CD4-positive, alpha-beta T cell (primary cell): ENCODE measurements around the gene LEPROT. TPM values are rescaled to one million over a fixed set of nuclear protein-coding genes. Genes with fewer than 3 reads are reported as not detected.
"Not testable (repeated sequence)": the region's sequence is repeated elsewhere in the genome, so short reads cannot be mapped to it uniquely, and the experiment has no call there.

Experiments used
- ATAC-seq: fragments of 200-7000 bp; cut with Tn5 transposase; one replicate; pipeline ENCODE4 v1.10.0; 2022; ENCODE audit warnings: mild to moderate bottlenecking; ENCODE audit not compliant: poor library complexity
- CTCF ChIA-PET: fragments of 350-600 bp; sonication (Branson Sonifier 250); formaldehyde crosslinking; loops from one replicate; lab custom pipeline; 2021; ENCODE audit warnings: antibody characterized with exemption, inconsistent platforms; lab: Charles Lee
- POLR2A ChIA-PET: fragments of 350-600 bp; sonication (Branson Sonifier 250); formaldehyde crosslinking; loops from one replicate; lab custom pipeline; 2021; ENCODE audit warnings: antibody characterized with exemption, inconsistent platforms; lab: Charles Lee
- DNase-seq, 14 experiments: peaks; one replicate each; pipeline ENCODE4 v3.0.0-alpha.2; 2013 to 2020; ENCODE audit warnings: mixed read lengths in 2 of 14
- H3K27ac ChIP-seq, 2 donors: one replicate each; pipeline versions ENCODE4 v1.5.1 to v1.7.0; 2013; ENCODE audit warnings: low read length in 2 of 2, low read depth in 1 of 2, mild to moderate bottlenecking in 1 of 2
- H3K27me3 ChIP-seq, 2 experiments: 1 replicate in 1 of 2; 2 replicates in 1 of 2; pipeline versions ENCODE4 v1.6.1 to v1.7.0; 2013; ENCODE audit warnings: low read length in 2 of 2, control low read depth in 1 of 2, mild to moderate bottlenecking in 1 of 2, moderate library complexity in 1 of 2; ENCODE audit not compliant: insufficient read depth in 2 of 2, control insufficient read depth in 1 of 2
- H3K36me3 ChIP-seq: one replicate; pipeline ENCODE4 v1.6.1; 2013; ENCODE audit warnings: low read length, control low read depth; ENCODE audit not compliant: insufficient read depth
- H3K4me1 ChIP-seq: one replicate; pipeline ENCODE4 v1.6.1; 2013; ENCODE audit warnings: low read length, control low read depth; ENCODE audit not compliant: insufficient read depth
- H3K4me3 ChIP-seq: one replicate; pipeline ENCODE4 v1.5.1; 2013; ENCODE audit warnings: mild to moderate bottlenecking, low read length, moderate library complexity
- H3K9me3 ChIP-seq, 2 experiments: 1 replicate in 1 of 2; 2 replicates in 1 of 2; pipeline versions ENCODE4 v1.6.1 to v1.7.0; 2013; ENCODE audit warnings: low read length in 2 of 2, mild to moderate bottlenecking in 2 of 2, control low read depth in 1 of 2, moderate library complexity in 1 of 2; ENCODE audit not compliant: control insufficient read depth in 1 of 2, insufficient read depth in 1 of 2
- H3K27ac Mint-ChIP-seq: one replicate; pipeline ENCODE4 v1.8.0; 2020; ENCODE audit warnings: mixed read lengths
- H3K27me3 Mint-ChIP-seq: one replicate; pipeline ENCODE4 v1.8.0; 2021; ENCODE audit warnings: mixed read lengths
- H3K36me3 Mint-ChIP-seq: one replicate; pipeline ENCODE4 v1.8.0; 2021; ENCODE audit warnings: low read depth, mixed read lengths
- H3K4me1 Mint-ChIP-seq: one replicate; pipeline ENCODE4 v1.8.0; 2021; ENCODE audit warnings: low read depth, mixed read lengths
- H3K4me3 Mint-ChIP-seq: one replicate; pipeline ENCODE4 v1.8.0; 2020; ENCODE audit warnings: mild to moderate bottlenecking, mixed read lengths
- H3K9me3 Mint-ChIP-seq: one replicate; pipeline ENCODE4 v1.8.0; 2020; ENCODE audit warnings: mixed read lengths
- intact Hi-C, 2 experiments: fragments of 100-400 bp; cut with DNase I in 1 of 2; cut with micrococcal nuclease in 1 of 2; formaldehyde crosslinking; loops; one replicate each; pipeline versions ENCODE4 v1.15.1 to v1.9.0; 2023 to 2025; cut with DNase I, micrococcal nuclease
- total RNA-seq, 174 experiments: library from RNA in 2 of 174; stranded (reverse) in 2 of 174; gene quantifications; one replicate each; pipeline ENCODE4 v1.2.3 and lab custom pipeline; 2021 to 2026
- TF ChIP-seq, protein P1 (sequence below): fragments of 200-600 bp; IDR thresholded peaks from one replicate; pipeline ENCODE4 v1.8.0; 2022; ENCODE audit warnings: antibody characterized with exemption, mild to moderate bottlenecking

The LEPROT gene
- total RNA-seq, 2 experiments from 2014 or later = 20.2 to 23.9 TPM

GRCh38 chr1:65449214-65449823 is 28.9 kb downstream of the LEPROT start:
- DNase-seq (no peak), ATAC-seq (no peak)
- Mint-ChIP-seq H3K4me1 (no peaks in the 10 kb centered on the region), H3K9me3 (no peaks in the 10 kb centered on the region), H3K27me3 (no peaks in the 10 kb centered on the region), H3K27ac (no peak overlapping the region), H3K4me3 (no peak overlapping the region), H3K36me3 (no peaks in the 10 kb centered on the region)
- no peaks in the 10 kb centered on the region for H3K4me1 ChIP-seq
- no peaks in the 10 kb centered on the region for H3K9me3 ChIP-seq
- no peaks in the 10 kb centered on the region for H3K27me3 ChIP-seq
- POLR2A ChIA-PET = no interaction called here
- no peak overlapping the region for H3K27ac ChIP-seq
- CTCF ChIA-PET = no interaction called here
- no peak overlapping the region for H3K4me3 ChIP-seq
- H3K36me3 ChIP-seq = no peaks in the 10 kb centered on the region
- TF ChIP-seq, protein P1, sequence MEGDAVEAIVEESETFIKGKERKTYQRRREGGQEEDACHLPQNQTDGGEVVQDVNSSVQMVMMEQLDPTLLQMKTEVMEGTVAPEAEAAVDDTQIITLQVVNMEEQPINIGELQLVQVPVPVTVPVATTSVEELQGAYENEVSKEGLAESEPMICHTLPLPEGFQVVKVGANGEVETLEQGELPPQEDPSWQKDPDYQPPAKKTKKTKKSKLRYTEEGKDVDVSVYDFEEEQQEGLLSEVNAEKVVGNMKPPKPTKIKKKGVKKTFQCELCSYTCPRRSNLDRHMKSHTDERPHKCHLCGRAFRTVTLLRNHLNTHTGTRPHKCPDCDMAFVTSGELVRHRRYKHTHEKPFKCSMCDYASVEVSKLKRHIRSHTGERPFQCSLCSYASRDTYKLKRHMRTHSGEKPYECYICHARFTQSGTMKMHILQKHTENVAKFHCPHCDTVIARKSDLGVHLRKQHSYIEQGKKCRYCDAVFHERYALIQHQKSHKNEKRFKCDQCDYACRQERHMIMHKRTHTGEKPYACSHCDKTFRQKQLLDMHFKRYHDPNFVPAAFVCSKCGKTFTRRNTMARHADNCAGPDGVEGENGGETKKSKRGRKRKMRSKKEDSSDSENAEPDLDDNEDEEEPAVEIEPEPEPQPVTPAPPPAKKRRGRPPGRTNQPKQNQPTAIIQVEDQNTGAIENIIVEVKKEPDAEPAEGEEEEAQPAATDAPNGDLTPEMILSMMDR = no peak
- intact Hi-C loops = no loop called here

- H3K27ac Mint-ChIP-seq, H3K4me1 ChIP-seq, CTCF ChIA-PET, H3K27me3 Mint-ChIP-seq, ATAC-seq, H3K27ac ChIP-seq, H3K4me3 ChIP-seq, DNase-seq, H3K27me3 ChIP-seq, intact Hi-C loops, H3K4me3 Mint-ChIP-seq, H3K36me3 ChIP-seq, POLR2A ChIA-PET, H3K9me3 Mint-ChIP-seq, H3K9me3 ChIP-seq: not testable (repeated sequence)
- peaks cover 31% of the 10 kb centered on the region for H3K4me1 Mint-ChIP-seq
- peaks cover 10% of the 10 kb centered on the region for H3K36me3 Mint-ChIP-seq
Observed at GRCh38 chr1:65455678-65456077, 35.2 kb downstream of the LEPROT start.

- ChIA-PET CTCF (no interaction called here), POLR2A (no interaction called here)
- H3K36me3 Mint-ChIP-seq = peaks cover 10% of the 10 kb centered on the region
- intact Hi-C loops = no loop called here
- DNase-seq (no peak), ATAC-seq (no peak)
- H3K4me3 ChIP-seq = no peak overlapping the region
- peaks cover 4% of the 10 kb centered on the region for H3K9me3 Mint-ChIP-seq
- peaks cover 31% of the 10 kb centered on the region for H3K4me1 Mint-ChIP-seq
- H3K4me1 ChIP-seq = no peaks in the 10 kb centered on the region
- no peaks in the 10 kb centered on the region for H3K27me3 Mint-ChIP-seq
- H3K4me3 Mint-ChIP-seq = no peak overlapping the region
- no peaks in the 10 kb centered on the region for H3K9me3 ChIP-seq
- H3K36me3 ChIP-seq = no peaks in the 10 kb centered on the region
- H3K27ac Mint-ChIP-seq = no peak overlapping the region
- no peak overlapping the region for H3K27ac ChIP-seq
- H3K27me3 ChIP-seq = no peaks in the 10 kb centered on the region
- TF ChIP-seq, protein P1 = no peak
Observed at GRCh38 chr1:65456481-65456880, 36.0 kb downstream of the LEPROT start.

DNA sequence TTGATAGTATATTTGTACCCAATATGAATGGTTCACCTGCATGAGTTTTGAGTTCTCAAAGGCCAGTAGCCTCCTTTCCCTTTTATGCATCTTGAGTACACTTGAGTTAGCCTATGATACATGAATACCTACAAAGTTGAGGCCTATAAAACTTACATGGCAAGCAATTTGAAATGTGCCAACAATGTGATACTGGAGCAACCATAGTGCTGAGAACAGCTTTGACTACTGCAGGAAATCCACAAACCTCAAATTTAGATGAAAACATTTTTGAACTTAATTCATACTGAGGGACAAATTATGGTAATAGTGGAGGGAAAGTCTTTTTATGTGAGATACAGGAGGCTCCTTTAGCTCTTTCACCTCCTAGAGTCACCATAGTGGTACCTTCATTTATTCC is 37.4 kb downstream of the LEPROT start:
- Histone ChIP-seq H3K4me3 (no peak overlapping the region), H3K27ac (no peak overlapping the region), H3K36me3 (no peaks in the 10 kb centered on the region), H3K9me3 (no peaks in the 10 kb centered on the region), H3K4me1 (no peaks in the 10 kb centered on the region), H3K27me3 (no peaks in the 10 kb centered on the region)
- CTCF ChIA-PET = no interaction called here
- Mint-ChIP-seq H3K27me3 (no peaks in the 10 kb centered on the region), H3K4me1 (peaks cover 31% of the 10 kb centered on the region), H3K4me3 (no peak overlapping the region), H3K36me3 (peaks cover 10% of the 10 kb centered on the region), H3K9me3 (peaks cover 4% of the 10 kb centered on the region), H3K27ac (no peak overlapping the region)
- ATAC-seq (no peak), DNase-seq (peak in 1 of 14 experiments; percentile 6)
- POLR2A ChIA-PET = interaction anchor here (0.9 to 1.5 kb wide), 2 partner anchors 38 to 242 kb away, joined by 3 to 5 read pairs; partner anchors contain the start of genes LEPR and LEPROT
- TF ChIP-seq, protein P1 = no peak
- intact Hi-C loops = no loop called here
